Measurements from ENCODE around the gene DGUOK.
"Not testable (repeated sequence)": the region's sequence is repeated elsewhere in the genome, so short reads cannot be mapped to it uniquely, and the experiment has no call there.

The DGUOK gene

DNA sequence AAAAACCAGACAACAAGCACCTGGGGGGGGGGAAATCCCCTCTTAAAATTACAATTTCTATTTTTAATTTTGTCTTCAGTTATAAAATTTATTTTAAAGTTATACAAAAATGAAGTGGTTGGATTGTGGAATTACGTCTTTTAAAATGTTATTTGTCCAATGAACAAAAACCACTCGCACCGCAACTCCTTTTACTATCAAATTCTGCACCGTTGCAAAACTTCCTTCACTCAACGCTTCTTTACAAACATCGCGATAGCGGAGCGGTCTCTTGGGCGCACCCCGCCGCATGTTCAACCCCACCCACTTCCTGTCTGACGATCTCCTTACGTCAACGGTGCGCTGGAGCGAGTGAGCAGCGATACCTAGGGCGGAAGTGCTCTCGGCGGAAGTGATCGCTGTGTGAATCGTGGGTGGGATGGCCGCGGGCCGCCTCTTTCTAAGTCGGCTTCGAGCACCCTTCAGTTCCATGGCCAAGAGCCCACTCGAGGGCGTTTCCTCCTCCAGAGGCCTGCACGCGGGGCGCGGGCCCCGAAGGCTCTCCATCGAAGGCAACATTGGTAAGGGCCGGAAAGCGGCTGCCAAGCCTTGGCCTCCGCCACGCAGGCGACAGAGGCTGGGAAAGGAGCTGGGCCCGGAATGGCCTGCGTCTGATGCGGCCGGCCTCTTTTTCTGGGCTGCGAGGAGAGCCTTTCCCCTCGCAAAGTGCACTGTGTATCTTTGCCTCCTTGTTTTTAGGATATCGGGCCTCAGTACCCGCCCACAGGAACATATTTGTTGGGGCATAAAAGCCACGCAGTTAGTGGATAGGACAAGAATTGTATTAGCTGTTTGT, at the start of gene DGUOK:
Gene DGUOK, plus strand, starts transcription at position 388 of the 835 bp plus-strand sequence. Its CDS starts 31 bp downstream, at position 419.
- peak; percentile 97 for DNase-seq

DNA sequence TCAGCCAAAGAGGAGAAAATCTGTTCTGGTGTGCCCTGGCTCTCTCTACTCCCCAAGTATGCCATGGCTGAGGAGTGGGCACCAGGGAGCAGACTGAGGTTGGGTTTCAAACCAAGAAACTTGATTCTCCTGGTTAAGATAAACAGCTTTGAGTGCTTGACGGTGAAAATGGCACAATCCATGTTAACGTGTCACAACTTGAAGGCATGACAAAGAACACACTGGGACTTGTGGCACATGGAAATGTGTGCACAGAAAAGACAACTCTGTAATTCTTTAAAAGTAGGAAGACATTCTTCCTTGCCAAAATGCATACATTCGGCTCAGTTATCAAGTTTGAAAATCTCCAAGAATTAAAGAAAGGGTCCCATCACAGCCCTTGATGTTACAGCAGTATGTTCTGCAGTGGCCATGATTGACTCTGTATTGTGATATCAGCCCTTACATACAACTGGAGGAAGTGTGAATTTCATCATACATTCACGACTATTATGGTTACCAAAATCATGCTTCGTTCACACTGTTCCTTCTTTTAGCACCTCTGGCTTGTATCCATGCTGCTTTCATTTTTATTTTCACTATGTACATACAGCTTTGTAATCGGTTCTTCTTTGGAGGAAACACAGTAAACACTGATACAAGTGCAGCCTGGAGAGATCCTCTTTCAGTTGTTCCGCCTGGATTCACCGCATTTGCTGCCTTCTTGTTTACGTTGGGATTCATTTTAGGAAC, 49.4 kb upstream of the DGUOK start:
- DNase-seq = no peak

DNA sequence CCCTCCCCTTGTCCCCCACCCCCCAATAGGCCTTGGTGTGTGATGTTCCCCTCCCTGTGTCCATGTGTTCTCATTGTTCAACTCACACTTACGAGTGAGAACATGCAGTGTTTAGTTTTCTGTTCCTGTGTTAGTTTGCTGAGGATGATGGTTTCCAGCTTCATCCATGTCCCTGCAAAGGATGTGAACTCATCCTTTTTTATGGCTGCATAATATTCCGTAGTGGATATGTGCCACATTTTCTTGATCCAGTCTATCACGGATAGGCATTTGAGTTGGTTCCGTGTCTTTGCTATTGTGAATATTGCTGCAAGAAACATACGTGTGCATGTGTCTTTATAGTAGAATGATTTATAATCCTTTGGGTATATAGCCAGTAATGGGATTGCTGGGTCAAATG, 48.7 kb upstream of the DGUOK start:
- not testable (repeated sequence) for DNase-seq

DNA sequence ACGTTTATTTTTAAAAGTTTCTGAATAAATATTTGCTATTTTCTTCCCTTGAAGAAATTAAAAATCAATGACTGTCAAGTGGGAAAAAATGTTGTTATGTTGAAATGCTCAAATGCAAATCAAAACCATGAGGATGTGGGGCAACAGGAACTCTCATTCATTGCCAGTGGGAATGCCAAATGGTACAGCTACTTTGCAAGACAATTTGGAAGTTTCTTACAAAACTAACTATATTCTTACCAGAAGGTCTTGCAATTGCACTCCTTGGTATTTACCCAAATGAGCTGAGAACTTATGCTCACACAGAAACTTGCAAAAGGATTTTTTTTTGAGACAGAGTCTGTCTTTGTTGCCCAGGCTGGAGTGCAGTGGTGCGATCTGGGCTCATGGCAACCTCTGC, 41.3 kb upstream of the DGUOK start:
- DNase-seq = no peak

DNA sequence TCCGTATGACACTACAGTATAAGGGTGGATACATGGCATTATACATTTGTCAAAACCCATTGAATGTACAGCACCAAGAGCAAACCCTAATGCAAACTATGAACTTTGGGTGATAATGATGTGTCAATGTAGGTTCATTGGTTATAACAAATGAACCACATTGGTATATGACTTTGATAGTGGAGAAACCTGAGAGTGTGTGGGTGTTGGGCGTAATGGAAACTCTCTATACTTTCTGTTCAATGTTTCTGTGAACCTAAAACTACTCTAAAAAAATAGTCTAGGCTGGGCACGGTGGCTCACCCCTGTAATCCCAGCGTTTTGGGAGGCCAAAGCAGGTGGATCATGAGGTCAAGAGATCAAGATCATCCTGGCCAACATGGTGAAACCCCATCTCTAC, 40.3 kb upstream of the DGUOK start:
- DNase-seq = no peak

DNA sequence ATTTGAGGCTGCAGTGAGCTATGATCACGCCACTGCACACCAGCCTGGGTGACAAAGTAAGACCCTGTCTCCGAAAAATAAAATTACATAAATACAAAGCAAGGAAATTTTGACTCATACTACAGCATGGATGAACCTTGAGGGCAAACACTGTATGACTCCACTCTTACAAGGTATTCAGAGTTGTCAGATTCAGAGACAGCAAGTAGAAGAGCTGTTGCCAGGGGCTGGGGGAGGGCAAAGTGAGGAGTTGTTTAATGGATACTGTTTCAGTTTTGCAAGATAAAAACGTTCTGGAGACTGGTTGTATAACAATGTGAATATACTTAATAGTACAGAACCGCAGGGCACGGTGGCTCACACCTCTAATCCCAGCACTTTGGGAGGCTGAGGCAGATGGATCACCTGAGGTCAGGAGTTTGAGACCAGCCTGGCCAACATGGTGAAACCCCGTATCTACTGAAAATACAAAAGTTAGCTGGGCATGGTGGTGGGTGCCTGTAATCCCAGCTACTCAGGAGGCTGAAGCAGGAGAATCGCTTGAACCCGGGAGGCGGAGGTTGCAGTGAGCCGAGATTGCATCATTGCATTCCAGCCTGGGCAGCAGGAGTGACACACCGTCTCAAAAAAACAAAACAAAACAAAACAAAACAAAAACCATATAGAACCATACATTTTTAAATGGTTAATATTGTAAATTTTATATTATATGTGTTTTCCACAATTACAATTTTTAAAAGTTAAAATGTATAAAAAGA, 38.9 kb upstream of the DGUOK start:
- DNase-seq = not testable (repeated sequence)

DNA sequence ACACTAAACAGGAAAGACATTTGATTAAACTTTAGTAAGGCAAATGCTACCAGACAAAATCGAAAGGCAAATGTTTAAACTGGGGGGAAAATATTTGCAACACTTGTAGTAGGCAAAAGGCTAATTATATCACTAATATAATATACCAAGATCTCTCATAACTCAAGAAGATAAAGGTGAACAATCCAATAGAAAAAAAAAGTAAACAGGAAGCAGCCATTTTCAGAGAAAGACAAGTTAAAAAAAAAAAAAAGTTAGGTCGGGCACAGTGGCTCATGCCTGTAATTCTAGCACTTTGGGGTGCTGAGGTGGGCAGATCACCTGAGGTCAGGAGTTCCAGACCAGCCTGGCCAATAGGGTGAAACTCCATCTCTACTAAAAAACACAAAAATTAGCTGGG, 38.3 kb upstream of the DGUOK start:
- DNase-seq = no peak

DNA sequence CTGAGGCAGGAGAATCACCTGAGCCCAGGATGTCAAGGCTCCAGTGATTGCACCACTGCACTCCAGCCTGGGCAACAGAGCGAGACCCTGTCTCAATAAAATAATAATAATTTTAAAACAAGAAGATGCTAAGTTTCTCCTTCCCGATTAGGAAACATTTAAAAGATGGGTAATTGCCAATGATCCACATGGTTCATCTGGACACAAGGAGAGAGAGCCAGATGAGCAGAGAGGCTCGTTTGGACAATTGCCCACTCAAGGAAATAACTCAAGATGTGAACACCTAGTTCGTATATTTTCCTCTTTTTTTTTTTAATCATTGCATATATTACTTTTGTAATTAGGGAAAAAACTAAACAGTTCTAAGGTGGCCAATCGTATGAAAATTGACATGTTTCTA, 37.5 kb upstream of the DGUOK start:
- DNase-seq = no peak

DNA sequence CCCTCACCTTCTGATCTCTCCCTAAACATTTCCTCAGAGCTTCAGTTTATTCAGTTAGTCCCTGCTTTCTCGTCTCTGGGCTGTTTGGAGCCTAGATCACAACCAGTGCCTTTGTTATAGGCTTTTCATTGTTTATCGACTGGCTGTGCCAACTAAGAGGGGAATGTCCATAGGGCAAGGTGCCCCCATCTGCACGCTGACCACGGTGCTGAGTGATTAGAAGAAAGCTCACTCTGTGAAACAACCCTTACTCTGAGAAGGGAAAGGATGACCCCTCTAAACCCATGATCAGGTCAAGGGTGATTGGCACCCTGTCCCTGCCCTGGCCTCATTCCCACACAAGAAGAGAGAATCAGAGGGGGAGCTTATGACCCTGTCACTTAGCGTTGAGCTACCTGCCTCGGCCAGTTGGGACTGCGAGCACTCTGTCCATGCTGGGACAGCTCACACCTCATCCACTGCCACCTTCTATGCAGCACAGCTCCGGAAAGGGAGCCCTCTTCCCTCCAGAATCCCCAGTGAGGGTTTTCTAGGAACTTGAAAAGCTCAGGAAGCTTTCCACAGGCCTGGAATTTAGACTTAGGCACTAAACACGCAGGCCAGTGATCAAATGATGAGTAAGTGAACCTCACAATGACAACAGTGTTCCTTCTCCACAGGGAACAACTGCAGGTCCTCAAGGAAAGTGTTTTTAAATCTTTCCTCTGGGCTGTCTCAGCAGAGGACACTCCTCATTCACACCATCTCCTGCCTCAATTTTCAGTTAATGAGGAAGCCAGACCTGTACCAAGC, 36.2 kb upstream of the DGUOK start:
- DNase-seq = no peak

DNA sequence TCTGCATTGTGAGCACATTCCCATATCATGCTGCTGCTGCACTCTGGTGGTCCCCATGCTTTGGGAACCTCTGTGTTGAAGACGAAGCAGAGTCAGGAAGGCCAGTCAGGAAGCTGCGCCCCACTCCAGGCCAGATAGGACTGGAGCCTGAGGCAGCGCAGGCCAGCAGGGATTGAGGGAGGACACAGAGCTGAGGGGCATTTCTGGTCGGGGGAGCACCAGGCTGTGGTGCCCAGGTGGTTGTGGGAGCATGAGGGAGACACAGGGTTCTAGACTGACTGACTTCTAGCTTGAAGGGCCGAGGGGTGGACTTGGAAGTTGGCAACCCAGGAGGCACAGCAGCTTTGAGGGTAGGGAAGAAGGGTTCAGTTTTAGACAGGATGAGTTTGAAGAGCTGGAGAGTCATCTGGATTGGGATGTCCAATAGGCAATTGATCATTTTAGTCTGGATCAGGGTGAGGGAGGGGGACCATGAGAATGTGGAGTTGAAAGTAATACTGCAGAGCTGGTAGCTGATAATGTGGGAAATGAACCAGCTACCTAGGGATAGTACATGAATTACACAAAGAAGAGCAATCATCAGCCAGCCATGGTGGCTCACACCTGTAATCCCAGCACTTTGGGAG, 35.3 kb upstream of the DGUOK start:
- no peak for DNase-seq

DNA sequence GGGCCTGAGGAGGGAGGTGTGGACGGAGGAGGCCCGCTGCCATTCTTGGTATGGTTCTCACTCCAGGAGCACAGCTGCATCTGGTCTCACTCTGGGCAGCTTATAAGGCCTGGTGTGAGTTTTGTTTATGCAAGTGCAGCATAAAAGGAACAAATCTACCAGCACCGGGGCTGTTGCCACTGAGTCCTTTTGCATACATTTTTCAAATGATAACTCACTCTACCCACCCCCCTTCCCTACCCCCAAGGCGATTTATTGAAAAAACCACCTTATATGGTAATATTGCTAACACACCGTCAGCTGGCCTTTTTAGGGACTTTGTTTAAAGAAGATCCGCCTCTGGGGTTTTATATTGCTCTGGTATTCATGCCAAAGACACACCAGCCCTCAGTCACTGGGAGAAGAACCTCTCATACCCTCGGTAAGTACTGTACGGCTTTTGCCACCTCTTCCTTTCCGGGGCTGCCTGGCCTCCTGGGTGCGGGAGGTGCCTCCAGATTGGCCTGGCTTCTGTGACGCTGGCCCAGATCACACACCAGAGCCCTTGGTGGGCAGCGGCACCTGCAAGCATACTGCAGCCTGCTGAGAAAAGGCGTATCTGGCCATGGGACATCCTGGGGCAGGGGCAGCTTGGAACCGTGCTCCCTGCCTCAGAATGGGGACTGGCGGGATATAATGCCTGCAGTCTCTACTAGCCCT, 33.9 kb upstream of the DGUOK start, which contains the start of gene ACTG2:
Gene ACTG2, plus strand, starts transcription at position 378 of the 699 bp plus-strand sequence. CDS start 8,304 bp downstream, outside the sequence.
- no peak for DNase-seq

DNA sequence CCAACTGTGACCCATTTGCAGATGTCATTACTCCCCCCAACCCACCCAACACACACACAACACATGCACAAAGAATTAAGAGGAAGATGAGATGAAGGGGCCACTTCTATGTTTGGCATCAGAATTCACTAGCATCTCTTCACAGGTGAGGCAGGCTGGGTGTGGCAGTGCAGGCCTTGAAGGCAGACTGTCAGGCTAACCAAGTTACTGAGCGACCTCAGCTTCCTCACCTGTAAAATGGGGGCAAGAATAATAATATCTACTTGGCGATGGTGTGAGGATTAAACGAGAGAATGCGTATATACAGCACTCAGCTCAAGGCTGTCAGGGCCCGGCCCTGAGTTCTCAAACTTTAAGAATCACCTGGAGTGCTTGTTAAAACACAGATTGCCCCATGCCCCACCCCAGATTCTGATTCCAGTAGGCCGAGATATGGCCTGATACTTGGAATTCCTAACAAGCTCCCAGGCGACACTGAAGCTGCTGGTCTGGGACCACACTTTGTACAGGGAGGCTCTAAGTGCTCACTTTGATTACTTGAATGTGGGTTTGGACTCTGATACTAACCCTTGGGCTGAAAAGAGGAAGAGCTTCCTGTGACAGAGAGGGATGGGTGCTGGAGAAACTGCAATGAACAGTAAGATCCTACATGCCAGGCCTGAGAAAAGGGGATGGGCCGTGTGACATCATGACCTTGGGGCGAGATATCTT, 32.8 kb upstream of the DGUOK start:
- DNase-seq = no peak

DNA sequence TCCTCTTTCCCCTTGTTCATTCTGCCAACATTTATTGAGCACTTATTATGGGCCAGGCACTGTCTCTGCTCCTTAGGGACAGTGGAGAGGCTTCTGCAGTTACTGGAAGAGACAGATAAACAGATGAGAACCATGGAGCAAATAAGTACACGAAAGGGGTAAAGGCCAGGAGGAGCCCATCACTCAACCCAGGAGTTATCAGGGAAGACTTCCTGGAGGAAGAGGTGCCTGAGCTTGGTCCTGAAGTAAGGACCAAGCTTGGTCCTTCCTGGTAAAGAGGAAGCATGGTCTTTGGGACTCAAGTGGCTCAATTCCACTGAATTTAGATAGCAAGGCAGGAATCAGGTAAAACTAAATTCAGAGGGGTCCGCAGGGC, 32.2 kb upstream of the DGUOK start:
- no peak for DNase-seq

DNA sequence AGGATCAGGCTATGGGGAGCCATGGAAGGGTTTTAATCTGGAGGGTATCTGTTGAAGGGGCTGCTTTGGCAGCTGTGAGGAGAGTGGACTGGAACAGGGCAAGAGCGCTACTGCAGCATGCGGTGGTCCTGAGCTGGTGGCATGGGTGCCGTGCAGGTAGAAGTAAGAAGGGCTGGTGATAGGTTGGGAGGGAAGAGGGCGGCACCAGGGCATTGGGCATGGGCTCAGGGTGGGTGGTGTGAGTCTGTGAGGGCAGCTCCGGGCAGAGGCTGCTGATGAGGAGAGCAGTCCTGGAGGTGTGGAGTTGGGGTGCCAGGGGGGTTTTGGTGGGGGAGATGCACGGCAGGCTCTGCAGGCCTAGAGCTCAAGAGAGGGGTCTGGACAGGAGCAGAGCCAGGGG, 31.8 kb upstream of the DGUOK start:
- no peak for DNase-seq

DNA sequence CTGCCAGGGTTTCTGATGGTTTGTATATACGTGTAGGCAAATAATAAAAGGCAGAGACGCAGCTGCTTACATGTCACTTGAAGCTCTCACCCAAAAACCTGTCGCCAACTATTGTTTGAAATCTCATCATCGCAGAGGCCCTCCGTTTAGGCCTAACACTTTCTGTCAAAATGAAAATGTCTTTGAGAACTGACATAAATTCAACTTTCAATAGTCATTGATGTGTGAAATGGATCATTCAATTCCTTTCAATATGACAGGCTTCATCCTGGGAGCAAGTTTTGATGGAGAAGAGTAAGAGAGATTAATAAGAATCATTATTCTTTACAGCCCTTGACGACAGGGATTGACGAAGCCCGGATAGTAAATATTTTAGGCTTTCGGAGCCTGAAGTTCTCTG, 31.2 kb upstream of the DGUOK start:
- DNase-seq = no peak

DNA sequence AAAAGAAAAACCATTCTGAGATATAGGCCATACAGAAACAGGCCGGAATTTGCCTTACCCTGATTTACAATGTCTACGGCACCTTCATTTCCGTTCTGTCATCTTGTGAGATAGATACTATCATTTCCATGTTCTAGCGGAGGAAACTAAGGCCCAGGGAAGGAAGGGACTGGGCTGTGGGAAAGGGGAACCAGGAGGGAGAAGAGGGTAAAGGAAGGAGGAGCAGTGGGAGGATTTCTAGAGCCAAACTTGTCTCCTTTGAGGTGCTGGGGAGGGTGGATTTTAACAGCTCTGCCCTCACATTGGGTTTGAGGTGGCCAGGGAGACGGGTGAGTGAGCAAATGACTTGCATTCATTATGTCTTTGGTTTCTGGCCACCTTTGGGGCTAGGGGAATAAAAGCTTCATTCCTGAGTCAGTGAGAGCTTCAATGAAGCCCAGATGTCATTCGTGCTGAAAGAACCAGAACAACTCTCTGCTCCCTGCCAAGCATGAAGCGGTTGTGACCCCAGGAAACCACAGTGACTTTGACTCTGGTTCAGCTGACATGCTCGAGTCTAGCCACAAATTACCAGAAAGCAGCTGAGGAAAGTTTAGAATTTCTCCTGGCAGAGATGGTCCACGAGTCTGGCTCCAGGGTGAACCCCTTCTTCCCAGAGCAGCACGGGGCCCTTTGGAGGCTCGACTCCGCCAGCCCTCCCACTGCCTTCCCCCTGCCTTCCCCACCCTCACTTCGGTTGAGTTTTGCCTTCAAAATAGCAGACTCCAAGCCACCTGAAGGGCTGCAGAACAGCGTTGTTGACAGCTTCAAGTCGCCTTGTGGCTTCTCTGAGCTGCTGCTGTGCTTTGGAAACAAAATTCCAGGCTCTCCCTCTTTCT, 30.1 kb upstream of the DGUOK start:
- DNase-seq = peak; percentile 29

DNA sequence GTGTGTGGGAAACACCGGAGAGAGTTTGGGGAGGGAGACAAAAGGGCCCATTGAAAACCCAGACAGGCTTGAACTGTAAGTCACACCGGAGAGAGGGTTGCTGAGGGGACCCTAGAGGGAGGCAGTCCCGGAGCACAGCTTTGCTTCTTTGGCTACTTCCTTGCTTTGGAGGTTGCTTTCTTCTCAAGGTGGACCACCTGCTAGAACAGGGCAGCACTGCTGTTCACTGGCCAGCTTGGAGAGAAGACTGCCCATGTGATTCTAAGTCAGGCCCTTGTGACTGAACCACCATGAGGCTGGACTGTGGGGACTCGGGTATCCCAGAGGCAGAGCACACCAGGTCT, 29.5 kb upstream of the DGUOK start:
- no peak for DNase-seq

DNA sequence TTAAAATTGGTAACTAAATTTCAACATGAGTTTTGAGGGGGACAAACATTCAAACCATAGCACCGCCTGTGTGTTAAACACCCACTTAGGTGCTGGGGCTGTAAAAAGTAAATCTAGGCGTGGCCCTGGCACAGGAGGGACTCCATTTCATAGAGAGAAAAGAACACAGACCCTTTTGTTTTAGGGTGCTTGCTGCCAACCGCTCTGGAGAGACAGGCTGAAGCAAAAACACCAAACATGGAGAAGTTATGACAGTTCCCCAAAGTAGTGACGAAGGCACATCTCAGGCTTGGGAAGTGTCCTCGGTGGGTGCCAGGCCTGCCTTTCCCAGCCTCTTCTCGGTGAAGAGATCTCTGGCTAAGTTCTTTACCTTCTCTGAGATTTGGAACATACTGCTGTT, 28.7 kb upstream of the DGUOK start:
- no peak for DNase-seq

DNA sequence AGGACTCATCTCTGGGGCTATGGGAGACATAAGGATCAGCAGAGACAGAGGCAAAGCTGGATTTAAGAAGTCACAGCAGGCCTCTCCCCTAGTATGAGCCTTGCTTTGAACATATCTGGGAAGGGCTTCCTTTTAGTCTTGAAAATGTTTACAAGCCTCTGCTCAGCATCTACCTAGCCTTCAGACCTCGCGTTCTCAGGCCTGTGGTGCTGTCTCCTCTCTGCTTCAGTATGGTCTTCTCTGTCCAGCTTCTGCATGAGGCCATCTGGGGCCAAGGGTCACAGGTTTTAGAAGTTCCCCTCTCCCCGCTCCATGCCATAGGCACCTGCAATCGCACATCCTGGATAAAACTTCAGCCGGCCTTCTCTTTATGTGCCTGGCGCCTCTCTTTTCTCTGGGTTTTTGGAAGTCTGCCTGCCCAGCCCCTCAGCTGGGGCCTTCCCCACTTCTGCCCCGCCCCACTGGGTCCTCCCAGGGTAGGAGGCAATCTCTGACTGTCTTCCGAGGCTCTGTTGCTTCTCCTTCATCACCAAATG, 26.8 kb upstream of the DGUOK start:
- DNase-seq = no peak

DNA sequence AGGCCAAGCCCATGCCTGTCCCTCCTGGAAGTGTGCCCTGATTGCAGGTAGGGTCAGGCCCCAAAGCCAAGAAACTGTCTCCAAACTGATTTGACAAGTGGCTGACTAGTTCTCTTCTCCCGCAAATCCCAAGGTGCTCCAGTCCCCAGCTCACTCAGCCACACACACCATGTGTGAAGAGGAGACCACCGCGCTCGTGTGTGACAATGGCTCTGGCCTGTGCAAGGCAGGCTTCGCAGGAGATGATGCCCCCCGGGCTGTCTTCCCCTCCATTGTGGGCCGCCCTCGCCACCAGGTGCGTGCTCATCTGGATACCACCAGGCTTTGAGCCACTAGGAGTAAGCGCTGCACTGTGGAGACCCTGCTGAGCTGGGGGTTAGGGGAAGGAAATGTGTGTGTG, 25.5 kb upstream of the DGUOK start:
- no peak for DNase-seq

Measured in GDM1 (cell line).